HepG2 (cell line): ENCODE results near the gene SLAMF9.

Experiments
- MEIS1 ChIP-seq: sonication (generic); formaldehyde crosslinking; IDR thresholded peaks from 2 replicates; pipeline ENCODE4 v1.9.0; 2021; ENCODE audit warnings: mild to moderate bottlenecking, missing genetic modification reagents, moderate library complexity, borderline replicate concordance
- SMAD3 ChIP-seq: sonication (generic); formaldehyde crosslinking; IDR thresholded peaks from 2 replicates; pipeline ENCODE4 v1.4.0; 2020; ENCODE audit warnings: missing genetic modification reagents
- U2AF1 ChIP-seq: fragments of 200-400 bp; formaldehyde crosslinking; optimal IDR thresholded peaks from 2 replicates; pipeline ENCODE3; 2017; ENCODE audit warnings: mild to moderate bottlenecking, low read depth, low read length
- ZBTB33 ChIP-seq: sonication (generic); formaldehyde crosslinking; IDR thresholded peaks from 2 replicates; pipeline ENCODE4 v1.4.0; 2020; ENCODE audit warnings: missing genetic modification reagents
- ZFAT ChIP-seq: sonication (generic); formaldehyde crosslinking; conservative IDR thresholded peaks from 2 replicates; pipeline ENCODE4 v1.8.1; 2023; ENCODE audit warnings: missing genetic modification reagents, inconsistent platforms
- ZNF550 ChIP-seq: sonication (generic); formaldehyde crosslinking; IDR thresholded peaks from 2 replicates; pipeline ENCODE4 v1.4.0; 2020; ENCODE audit warnings: mild to moderate bottlenecking, missing genetic modification reagents, borderline replicate concordance

- TF ChIP-seq ZNF550 (CRISPR knock-in tag) (no peak), SMAD3 (CRISPR knock-in tag) (no peak), ZFAT (no peak), U2AF1 (no peak), ZBTB33 (CRISPR knock-in tag) (no peak), MEIS1 (CRISPR knock-in tag) (no peak)
These were observed 35.5 kb upstream of the SLAMF9 start for GRCh38 chr1:159989581-159989980.
